T follicular helper cell (primary cell): ENCODE results near the gene B3GNT7.
"Not testable (repeated sequence)": the region's sequence is repeated elsewhere in the genome, so short reads cannot be mapped to it uniquely, and the experiment has no call there.

Source experiments
- DNase-seq: peaks from one replicate; pipeline ENCODE4 v3.0.0-alpha.2; 2020; ENCODE audit warnings: low read depth

B3GNT7 gene

GRCh38 chr2:231400681-231401080 is 5.2 kb downstream of the B3GNT7 start:
- not testable (repeated sequence) for DNase-seq

GRCh38 chr2:231401101-231401500 is 5.6 kb downstream of the B3GNT7 start:
- not testable (repeated sequence) for DNase-seq

- DNase-seq, result not testable (repeated sequence)
These were observed 8.1 kb downstream of the B3GNT7 start for GRCh38 chr2:231403421-231404182.

DNA sequence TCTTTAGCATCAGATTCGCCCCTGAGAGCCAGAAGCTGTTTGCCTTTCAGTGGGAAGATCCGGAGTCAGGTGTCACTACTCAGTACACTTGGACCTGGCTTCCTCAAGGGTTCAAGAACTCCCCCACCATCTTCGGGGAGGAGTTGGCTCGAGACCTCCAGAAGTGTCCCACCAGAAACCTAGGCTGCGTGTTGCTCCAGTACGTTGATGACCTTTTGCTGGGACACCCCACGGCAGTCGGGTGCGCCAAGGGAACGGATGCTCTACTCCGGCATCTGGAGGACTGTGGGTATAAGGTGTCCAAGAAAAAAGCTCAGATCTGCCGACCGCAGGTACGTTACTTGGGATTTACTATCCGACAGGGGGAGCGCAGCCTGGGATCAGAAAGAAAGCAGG is 8.7 kb downstream of the B3GNT7 start:
- DNase-seq, result not testable (repeated sequence)

DNA sequence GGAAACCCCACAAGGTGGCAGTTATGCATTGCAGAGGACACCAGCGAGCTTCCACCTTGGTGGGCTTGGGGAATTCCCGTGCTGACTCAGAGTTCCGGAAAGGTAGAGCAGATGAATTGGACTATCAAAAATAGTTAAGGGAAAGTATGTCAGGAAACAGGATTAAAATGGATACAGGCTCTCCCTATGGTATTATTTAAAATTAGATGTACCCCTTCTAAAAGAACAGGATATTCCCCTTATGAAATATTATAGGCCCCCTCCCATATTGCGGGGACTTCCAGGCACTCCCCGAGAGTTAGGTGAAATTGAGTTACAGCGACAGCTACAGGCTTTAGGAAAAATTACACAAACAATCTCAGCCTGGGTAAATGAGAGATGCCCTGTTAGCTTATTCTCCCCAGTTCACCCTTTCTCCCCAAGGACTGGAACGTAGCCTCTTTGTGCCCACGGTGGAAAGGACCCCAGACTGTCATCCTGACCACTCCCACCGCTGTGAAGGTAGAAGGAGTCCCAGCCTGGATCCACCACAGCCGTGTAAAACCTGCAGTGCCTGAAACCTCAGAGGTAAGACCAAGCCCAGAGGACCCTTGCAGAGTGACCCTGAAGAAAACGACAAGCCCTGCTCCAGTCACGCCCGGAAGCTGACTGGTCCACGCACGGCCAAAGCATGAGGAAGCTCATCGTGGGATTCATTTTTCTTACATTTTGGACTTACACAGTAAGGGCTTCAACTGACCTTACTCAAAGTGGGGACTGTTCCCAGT is 10.3 kb downstream of the B3GNT7 start:
- not testable (repeated sequence) for DNase-seq

DNA sequence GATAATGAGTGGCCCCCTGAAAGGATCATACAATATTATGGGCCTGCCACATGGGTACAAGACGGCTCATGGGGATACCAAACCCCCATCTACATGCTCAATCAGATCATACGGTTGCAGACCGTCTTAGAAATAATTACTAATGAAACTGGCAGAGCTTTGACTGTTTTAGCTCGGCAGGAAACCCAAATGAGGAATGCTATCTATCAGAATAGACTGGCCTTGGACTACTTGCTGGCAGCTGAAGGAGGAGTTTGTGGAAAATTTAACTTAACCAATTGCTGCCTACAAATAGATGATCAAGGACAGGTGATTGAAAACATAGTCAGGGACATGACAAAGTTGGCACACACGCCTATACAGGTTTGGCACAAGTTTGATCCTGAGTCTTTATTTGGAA is 12.2 kb downstream of the B3GNT7 start:
- DNase-seq, result not testable (repeated sequence)

DNA sequence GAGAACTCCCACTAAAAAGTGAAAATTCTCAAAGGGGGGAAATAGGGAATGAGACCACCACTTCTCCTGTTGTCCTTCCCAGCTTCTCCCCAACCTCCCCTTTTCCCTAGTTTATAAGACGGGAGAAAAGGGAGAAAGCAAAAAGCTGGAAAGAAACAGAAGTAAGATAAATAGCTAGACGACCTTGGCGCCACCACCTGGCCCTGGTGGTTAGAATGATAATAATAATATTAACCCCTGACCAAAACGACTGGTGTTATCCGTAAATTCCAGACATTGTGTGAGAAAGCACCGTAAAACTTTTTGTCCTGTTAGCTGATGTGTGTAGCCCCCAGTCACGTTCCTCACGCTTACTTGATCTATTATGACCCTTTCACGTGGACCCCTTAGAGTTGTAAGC is 12.8 kb downstream of the B3GNT7 start:
- DNase-seq, result not testable (repeated sequence)

DNA sequence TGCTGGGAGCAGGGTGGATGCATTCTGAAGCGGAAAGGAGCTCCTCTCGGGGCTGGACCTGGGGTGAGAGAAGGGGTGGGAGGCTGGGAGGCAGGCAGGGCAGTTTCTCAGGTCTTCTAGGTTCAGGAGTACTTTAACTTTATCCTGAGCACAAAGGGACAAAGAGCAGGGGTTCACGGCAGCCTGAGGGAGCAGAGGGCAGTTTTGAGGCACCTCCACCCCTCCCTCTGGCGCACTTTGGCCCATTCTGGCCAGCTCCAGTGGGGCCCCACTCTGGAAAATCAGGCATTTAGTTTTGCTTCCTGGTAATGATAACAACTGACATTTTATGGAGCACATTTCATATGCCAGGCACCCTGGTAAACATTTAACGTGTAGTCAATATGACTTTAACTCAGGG is 14.3 kb downstream of the B3GNT7 start:
- DNase-seq, result no peak

DNA sequence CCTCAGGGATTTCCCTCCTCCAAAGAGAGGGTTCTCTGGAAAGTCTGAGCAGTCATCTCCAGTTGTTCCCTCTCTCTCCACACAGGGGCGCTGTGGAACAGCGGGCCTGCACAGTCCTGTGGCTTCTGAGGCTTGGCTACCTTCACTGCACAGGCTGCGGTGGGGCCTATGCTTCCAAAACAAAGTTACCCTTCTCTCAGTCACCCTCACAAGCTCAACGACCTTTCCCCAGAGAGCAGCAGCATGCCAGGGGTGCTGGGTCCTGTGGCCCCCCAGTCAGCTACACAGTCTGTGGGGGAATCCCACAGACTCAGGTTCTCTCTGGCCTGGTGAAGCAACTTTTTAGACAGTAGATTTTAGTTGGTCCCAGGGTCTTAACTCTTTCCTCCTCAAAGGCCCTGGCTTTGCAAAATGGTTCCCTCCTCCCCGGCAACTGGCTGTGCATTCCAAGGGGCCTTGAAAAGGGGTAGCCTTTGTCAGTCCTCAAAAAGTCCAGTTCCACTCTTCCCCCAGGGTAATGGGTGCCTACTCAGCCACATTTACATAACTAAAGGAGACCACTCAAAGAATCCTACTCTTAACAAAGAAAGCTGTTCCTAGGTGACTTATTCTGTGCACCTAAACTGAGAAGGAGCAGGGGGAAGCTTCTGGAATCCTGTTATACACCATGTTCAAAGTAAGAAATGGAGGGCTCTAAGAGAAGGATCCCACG is 14.9 kb downstream of the B3GNT7 start:
- DNase-seq, result no peak

GRCh38 chr2:231411237-231411636 is 15.7 kb downstream of the B3GNT7 start:
- DNase-seq, result no peak

- peak; percentile 41 for DNase-seq
These were observed 16.5 kb downstream of the B3GNT7 start for GRCh38 chr2:231411831-231412617.

DNA sequence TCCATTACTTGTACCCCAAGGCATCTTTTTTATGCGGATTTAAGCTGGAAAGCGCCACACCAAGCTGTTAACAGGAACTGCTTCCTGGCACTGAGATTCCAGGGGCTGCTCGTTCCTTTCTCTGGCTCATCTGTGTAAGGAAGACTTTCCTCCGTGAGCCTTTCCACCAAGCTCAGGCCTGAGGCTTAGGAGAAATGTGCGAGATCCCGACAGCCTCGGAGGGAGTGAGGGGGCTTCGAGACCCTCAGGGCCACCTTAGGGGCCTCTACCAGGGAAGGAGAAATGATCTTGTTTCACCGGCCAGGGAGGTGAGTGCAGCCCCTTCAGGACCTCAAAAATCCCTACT is 17.1 kb downstream of the B3GNT7 start:
- no peak for DNase-seq

GRCh38 chr2:231413456-231413855 is 17.9 kb downstream of the B3GNT7 start:
- no peak for DNase-seq

DNA sequence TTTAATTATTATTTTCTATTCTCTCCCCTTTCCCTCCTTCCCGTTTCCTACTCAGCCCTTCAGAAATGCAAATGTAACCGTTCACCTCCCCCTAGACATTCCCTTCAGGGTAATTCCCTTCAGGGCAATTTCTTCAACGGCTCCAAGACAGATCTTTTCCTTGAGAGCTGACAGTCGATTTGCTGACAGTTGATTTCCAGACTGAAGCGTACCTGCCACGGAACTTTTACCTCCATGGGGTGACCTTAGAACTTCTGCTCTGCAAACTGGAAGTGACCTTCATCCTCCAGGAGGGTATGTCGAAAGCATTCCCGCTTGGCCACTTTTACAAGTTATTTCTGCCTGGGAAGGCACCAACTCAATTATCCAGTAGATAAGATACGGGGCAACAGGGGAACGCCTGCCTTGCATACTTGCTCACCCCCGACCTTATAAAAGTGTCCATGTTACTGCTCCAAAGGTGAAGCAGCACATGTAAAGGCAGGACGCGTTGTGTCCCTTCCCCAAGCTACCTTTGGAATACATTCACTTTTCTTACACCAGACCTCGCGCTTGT is 18.5 kb downstream of the B3GNT7 start:
- no peak for DNase-seq

- no peak for DNase-seq
These were observed 19.5 kb downstream of the B3GNT7 start for GRCh38 chr2:231415029-231415428.

- no peak for DNase-seq
These were observed 23.5 kb downstream of the B3GNT7 start for GRCh38 chr2:231418820-231419640.

- DNase-seq, result no peak
These were observed 25.6 kb downstream of the B3GNT7 start for GRCh38 chr2:231421051-231421580.

DNA sequence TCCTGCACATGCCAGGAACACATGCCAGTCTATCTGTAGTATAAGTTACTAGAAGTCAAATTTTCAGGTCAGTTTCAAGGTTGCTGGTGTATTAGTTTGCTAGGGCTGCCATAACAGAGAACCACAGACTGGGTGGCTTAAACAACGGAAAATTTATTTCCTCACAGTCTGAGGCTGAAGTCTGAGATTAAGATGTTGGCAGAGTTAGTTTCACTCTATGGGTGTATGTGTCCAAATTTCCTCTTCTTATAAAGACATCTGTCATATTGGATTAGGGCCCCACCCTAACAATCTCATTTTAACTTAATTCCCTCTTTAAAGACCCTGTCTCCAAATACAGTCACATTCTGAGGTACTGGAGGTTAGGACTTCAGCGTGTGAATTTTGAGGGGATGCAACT is 26.5 kb downstream of the B3GNT7 start:
- DNase-seq, result no peak

GRCh38 chr2:231423176-231423575 is 27.7 kb downstream of the B3GNT7 start:
- no peak for DNase-seq

- no peak for DNase-seq
These were observed 29.8 kb downstream of the B3GNT7 start for GRCh38 chr2:231425291-231425810.
